Measurements from ENCODE around the gene SUSD3. TPM values are rescaled to one million over a fixed set of nuclear protein-coding genes. Genes with fewer than 3 reads are reported as not detected.

The SUSD3 gene
- total RNA-seq, 1 experiment from 2014 or later = 11.9 TPM

- TF ChIP-seq ZNF263 (CRISPR knock-in tag; IDR thresholded peaks at IDR 0.05; ENCODE audit: low read depth) (no peak), RELA (CRISPR knock-in tag; IDR thresholded peaks at IDR 0.05; ENCODE audit: borderline replicate concordance) (no peak), SMAD3 (CRISPR knock-in tag; IDR thresholded peaks at IDR 0.05; ENCODE audit: borderline replicate concordance) (no peak), TEAD1 (CRISPR knock-in tag; IDR thresholded peaks at IDR 0.05) (no peak), MYBL2 (CRISPR knock-in tag; IDR thresholded peaks at IDR 0.05) (no peak)
Observed at GRCh38 chr9:93112864-93113389, 54.4 kb downstream of the SUSD3 start (continued).

- peaks cover 15% of the 10 kb centered on the region for H3K4me1 Mint-ChIP-seq
- H3K27ac Mint-ChIP-seq = peak overlapping the region; percentile 85
- no peaks in the 10 kb centered on the region for H3K27me3 Mint-ChIP-seq (ENCODE audit: low read depth)
Observed at GRCh38 chr9:93114169-93114983, 55.9 kb downstream of the SUSD3 start.

GRCh38 chr9:93114984-93115335 lies 56.5 kb downstream of the SUSD3 start:
- ChIA-PET CTCF (interaction anchor here (0.6 to 3.8 kb wide), 4 partner anchors 12 to 451 kb away, joined by 3 to 19 read pairs (median 8); no protein-coding TSS in a partner anchor), POLR2A (no interaction called here)
- TF ChIP-seq FOXP4 (CRISPR knock-in tag; IDR thresholded peaks at IDR 0.05) (no peak), MXD4 (CRISPR knock-in tag; IDR thresholded peaks at IDR 0.05; ENCODE audit: borderline replicate concordance) (no peak), ZNF138 (CRISPR knock-in tag; conservative IDR thresholded peaks at IDR 0.05) (no peak), ZNF532 (CRISPR knock-in tag; IDR thresholded peaks at IDR 0.05; ENCODE audit: borderline replicate concordance) (no peak)
- Mint-ChIP-seq H3K36me3 (no peaks in the 10 kb centered on the region), H3K4me1 (peaks cover 16% of the 10 kb centered on the region), H3K27me3 (ENCODE audit: low read depth) (no peaks in the 10 kb centered on the region), H3K27ac (peak overlapping the region; percentile 85), H3K4me3 (no peak overlapping the region), H3K9me3 (no peaks in the 10 kb centered on the region)
- ATAC-seq (no peak), DNase-seq (ENCODE audit: low spot score) (no peak)

More at GRCh38 chr9:93114169-93114983, 55.9 kb downstream of the SUSD3 start:
- no peak overlapping the region for H3K4me3 Mint-ChIP-seq
- TF ChIP-seq FOXK1 (CRISPR knock-in tag; IDR thresholded peaks at IDR 0.05) = no peak
- no peak for TF ChIP-seq E2F1 (CRISPR knock-in tag; IDR thresholded peaks at IDR 0.05)
- no peak for TF ChIP-seq MLX (CRISPR knock-in tag; IDR thresholded peaks at IDR 0.05)
- TF ChIP-seq SMAD3 (CRISPR knock-in tag; IDR thresholded peaks at IDR 0.05; ENCODE audit: borderline replicate concordance) = no peak
- no peak for TF ChIP-seq NR3C1 (CRISPR knock-in tag; conservative IDR thresholded peaks at IDR 0.05; ENCODE audit: low read depth)
- TF ChIP-seq TCF7 (CRISPR knock-in tag; IDR thresholded peaks at IDR 0.05; ENCODE audit: low read depth) = no peak
- CTCF ChIA-PET = interaction anchor here (1.6 to 3.8 kb wide), 3 partner anchors 12 to 188 kb away, joined by 5 to 19 read pairs (median 13); no protein-coding TSS in a partner anchor
- no peaks in the 10 kb centered on the region for H3K36me3 Mint-ChIP-seq
- H3K9me3 Mint-ChIP-seq = no peaks in the 10 kb centered on the region
- ATAC-seq (no peak), DNase-seq (ENCODE audit: low spot score) (no peak)
- POLR2A ChIA-PET = no interaction called here
